Testis (tissue), 3 donors: ENCODE measurements around the gene ZBTB46. TPM values are rescaled to one million over a fixed set of nuclear protein-coding genes. Genes with fewer than 3 reads are reported as not detected.
"Not testable (repeated sequence)": the region's sequence is repeated elsewhere in the genome, so short reads cannot be mapped to it uniquely, and the experiment has no call there.

Experiments used
- DNase-seq: peaks from one replicate; pipeline ENCODE4 v3.0.0-alpha.2; 2019
- H3K27ac ChIP-seq, 2 donors: fragments of 200-600 bp; sonication (generic); one replicate each; pipeline ENCODE4 v1.5.1; 2019
- H3K27me3 ChIP-seq: fragments of 200-600 bp; sonication (generic); one replicate; pipeline ENCODE4 v1.5.1; 2019
- H3K36me3 ChIP-seq: fragments of 200-600 bp; sonication (generic); one replicate; pipeline ENCODE4 v1.5.1; 2017; ENCODE audit warnings: low read depth; ENCODE audit errors: missing control alignments
- H3K4me1 ChIP-seq: fragments of 200-600 bp; sonication (generic); one replicate; pipeline ENCODE4 v1.5.1; 2019
- H3K4me3 ChIP-seq, 2 donors: fragments of 200-600 bp; sonication (generic); one replicate each; pipeline ENCODE4 v1.5.1; 2017 to 2019
- H3K9me3 ChIP-seq: fragments of 200-600 bp; sonication (generic); one replicate; pipeline ENCODE4 v1.5.1; 2017
- POLR2A ChIP-seq: fragments of 450-650 bp; IDR thresholded peaks from one replicate; pipeline ENCODE4 v1.6.1; 2017; ENCODE audit warnings: antibody characterized with exemption, mild to moderate bottlenecking, moderate library complexity
- WGBS, 2 donors: methylation state at CpG; one replicate each; pipeline ENCODE4 v1.1.5; 2018; 5-methylcytosine and 5-hydroxymethylcytosine counted together
- intact Hi-C: fragments of 100-400 bp; cut with DNase I; formaldehyde crosslinking; loops from one replicate; pipeline ENCODE4 v1.15.1; 2023; ENCODE audit warnings: low total_unique reads
- polyA plus RNA-seq: library from polyadenylated mRNA; stranded (reverse); fragments of 350-450 nt; fragmentation: Illumina TruSeq; extraction: RNeasy Lipid Tissue Mini Kit (QIAGEN cat#74804); gene quantifications from one replicate; pipeline ENCODE4 v1.2.3, GENCODE V29; 2014; ENCODE audit warnings: low read depth, low replicate concordance; ENCODE audit not compliant: insufficient read depth
- total RNA-seq, 2 donors: library from RNA; depleted of rRNA; stranded (reverse); fragments of >200 nt; gene quantifications; one replicate each; pipeline ENCODE4 v1.2.3, GENCODE V29; 2016
- TF ChIP-seq, protein P1 (sequence below), 3 experiments: fragments of 450-650 bp in 2 of 3; fragments of 200-600 bp in 1 of 3; sonication (generic) in 1 of 3; IDR thresholded peaks; one replicate each; pipeline ENCODE4 v1.5.1; 2016 to 2019; ENCODE audit warnings: antibody characterized with exemption in 3 of 3, mild to moderate bottlenecking in 2 of 3, moderate library complexity in 1 of 3

ZBTB46 gene
- total and polyA plus RNA-seq, 3 donors from 2014 or later, result 5.2 to 15.4 (median 12.5) TPM

DNA sequence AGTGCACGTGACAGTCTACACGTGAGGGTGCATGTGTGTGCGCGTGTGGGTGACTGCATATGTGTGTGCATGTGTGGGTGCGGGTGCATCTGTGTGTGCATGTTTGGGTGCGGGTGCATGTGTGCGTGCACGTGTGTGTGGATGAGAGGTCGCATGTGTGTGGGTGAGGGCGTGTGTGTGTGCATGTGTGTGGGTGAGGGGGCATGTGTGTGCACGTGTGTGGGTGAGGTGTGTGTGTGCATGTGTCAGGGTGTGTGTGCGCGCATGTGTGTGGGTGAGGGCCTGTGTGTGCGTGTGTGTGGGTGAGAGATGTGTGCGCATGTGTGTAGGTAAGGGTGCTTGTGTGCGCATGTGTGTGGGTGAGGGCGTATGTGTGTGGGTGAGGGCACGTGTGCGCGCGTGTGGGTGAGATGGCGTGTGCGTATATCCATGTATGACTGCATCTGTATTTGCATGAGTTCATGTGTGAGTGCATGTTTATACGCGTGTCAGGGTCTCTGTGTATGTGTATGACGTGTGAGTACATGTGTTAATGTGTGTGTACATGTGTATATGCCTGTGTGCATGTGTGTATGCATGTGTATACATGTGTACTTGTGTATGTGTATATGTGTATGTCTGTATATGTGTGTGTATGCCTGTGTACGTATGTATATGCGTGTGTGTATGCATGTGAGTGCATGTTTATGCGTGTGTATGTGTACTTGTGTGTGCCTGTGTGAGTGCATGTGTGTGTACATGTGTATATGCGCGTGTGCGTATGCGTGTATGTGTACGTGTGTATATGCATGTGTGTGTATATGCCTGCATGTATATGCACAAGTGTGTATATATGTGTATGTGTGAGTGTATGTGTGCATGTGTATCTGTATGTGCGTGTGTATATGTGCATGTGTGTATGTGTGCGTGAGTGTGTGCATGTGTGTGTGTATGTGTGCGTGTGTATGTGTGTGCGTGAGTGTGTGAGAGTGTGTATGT lies 98.7 kb downstream of the ZBTB46 start:
- DNase-seq, result no peak

DNA sequence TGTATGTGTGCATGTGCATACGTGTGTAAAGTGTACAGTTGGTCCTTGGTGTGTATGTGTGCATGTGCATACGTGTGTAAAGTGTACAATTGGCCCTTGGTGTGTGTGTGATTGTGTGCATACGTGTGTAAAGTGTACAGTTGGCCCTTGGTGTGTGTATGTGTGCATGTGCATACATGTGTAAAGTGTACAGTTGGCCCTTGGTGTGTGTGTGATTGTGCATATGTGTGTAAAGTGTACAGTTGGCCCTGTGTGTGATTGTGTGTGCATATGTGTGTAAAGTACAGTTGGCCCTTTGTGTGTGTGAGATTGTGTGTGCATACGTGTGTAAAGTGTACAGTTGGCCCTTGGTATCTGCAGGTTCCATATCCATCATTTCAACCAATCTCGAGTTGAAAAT lies 99.7 kb downstream of the ZBTB46 start:
- Histone ChIP-seq H3K4me3 (no peak overlapping the region), H3K27ac (no peak overlapping the region), H3K9me3 (no peaks in the 10 kb centered on the region), H3K36me3 (no peaks in the 10 kb centered on the region), H3K27me3 (no peaks in the 10 kb centered on the region), H3K4me1 (peaks cover 12% of the 10 kb centered on the region)
- WGBS, 2 donors, result 56 to 67% methylated on average over 5 of the region's 5 CpGs
- intact Hi-C loops, result no loop called here
- no peak for DNase-seq
- no peak for TF ChIP-seq POLR2A

More for the DNA sequence above, 98.7 kb downstream of the ZBTB46 start:
- intact Hi-C loops, result no loop called here
- no peaks in the 10 kb centered on the region for H3K27me3 ChIP-seq
- peaks cover 12% of the 10 kb centered on the region for H3K4me1 ChIP-seq
- no peaks in the 10 kb centered on the region for H3K9me3 ChIP-seq
- H3K4me3 ChIP-seq, result no peak overlapping the region
- H3K36me3 ChIP-seq, result no peaks in the 10 kb centered on the region
- no peak overlapping the region for H3K27ac ChIP-seq
- TF ChIP-seq, protein P1, sequence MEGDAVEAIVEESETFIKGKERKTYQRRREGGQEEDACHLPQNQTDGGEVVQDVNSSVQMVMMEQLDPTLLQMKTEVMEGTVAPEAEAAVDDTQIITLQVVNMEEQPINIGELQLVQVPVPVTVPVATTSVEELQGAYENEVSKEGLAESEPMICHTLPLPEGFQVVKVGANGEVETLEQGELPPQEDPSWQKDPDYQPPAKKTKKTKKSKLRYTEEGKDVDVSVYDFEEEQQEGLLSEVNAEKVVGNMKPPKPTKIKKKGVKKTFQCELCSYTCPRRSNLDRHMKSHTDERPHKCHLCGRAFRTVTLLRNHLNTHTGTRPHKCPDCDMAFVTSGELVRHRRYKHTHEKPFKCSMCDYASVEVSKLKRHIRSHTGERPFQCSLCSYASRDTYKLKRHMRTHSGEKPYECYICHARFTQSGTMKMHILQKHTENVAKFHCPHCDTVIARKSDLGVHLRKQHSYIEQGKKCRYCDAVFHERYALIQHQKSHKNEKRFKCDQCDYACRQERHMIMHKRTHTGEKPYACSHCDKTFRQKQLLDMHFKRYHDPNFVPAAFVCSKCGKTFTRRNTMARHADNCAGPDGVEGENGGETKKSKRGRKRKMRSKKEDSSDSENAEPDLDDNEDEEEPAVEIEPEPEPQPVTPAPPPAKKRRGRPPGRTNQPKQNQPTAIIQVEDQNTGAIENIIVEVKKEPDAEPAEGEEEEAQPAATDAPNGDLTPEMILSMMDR (IDR thresholded peaks at IDR 0.05), result no peak
- TF ChIP-seq POLR2A, result no peak
- WGBS, 2 donors, result 74 to 80% methylated on average over 38 of the region's 38 CpGs

DNA sequence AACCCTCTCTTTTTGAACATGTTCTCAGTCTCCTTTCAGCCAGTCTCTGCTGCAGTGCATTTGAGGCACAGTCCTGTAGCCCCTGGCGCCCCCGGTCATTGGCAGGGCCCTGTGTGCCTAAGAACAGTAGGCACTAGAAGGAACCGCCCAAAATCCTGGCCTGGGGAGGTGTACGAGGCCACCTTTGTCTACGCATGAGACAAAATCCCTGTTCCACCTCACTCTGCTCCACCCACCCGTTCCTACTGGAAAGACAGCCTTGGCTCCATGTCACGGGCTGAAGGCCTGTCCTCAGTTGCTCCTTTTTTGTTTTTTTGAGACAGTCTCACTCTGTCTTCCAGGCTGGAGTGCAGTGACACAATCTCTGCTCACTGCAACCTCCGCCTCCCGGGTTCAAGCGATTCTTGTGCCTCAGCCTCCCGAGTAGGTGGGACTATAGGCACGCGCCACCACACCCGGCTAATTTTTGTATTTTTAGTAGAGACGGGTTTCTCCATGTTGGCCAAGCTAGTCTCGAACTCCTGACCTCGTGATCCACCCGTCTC lies 100.8 kb downstream of the ZBTB46 start:
- intact Hi-C loops, H3K27me3 ChIP-seq, H3K9me3 ChIP-seq, H3K27ac ChIP-seq, DNase-seq, H3K4me3 ChIP-seq, H3K36me3 ChIP-seq: not testable (repeated sequence)
- 91 to 95% methylated on average over 18 of the region's 18 CpGs for WGBS, 2 donors
- H3K4me1 ChIP-seq, result peaks cover 12% of the 10 kb centered on the region

DNA sequence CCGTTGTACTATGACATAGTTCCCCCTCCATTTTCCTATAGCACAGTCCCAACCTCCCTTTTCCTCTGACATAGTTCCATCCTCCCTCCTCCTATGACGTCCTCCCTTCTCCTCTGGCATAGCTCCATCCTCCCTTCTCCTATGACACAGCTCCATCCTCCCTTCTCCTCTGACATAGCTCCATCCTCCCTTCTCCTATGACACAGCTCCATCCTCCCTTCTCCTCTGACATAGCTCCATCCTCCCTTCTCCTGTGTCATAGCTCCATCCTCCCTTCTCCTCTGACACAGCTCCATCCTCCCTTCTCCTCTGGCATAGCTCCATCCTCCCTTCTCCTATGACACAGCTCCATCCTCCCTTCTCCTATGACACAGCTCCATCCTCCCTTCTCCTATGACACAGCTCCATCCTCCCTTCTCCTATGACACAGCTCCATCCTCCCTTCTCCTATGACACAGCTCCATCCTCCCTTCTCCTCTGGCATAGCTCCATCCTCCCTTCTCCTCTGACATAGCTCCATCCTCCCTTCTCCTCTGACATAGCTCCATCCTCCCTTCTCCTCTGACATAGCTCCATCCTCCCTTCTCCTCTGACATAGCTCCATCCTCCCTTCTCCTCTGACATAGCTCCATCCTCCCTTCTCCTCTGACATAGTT lies 108.0 kb downstream of the ZBTB46 start:
- H3K4me3 ChIP-seq, H3K27me3 ChIP-seq, H3K36me3 ChIP-seq, DNase-seq, H3K27ac ChIP-seq, intact Hi-C loops, H3K9me3 ChIP-seq, H3K4me1 ChIP-seq: not testable (repeated sequence)
- WGBS, 2 donors, result 73 to 80% methylated on average over 2 of the region's 2 CpGs

DNA sequence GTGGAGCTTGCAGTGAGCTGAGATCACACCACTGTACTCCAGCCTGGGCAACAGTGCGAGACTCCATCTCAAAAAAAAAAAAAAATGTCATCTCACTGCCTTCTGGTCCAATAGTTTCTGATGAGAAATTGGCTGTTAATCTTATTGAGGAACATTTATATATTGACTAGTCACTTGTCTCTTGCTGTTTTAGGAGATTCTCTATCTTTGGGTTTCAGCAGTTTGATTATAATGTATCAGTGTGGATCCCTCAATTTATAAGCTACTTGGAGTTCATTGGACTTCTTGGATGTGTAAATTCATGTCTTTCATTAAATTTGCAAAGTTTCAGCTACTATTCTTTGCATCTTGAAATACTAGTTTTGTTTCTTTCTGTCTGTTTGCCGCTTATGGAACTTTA lies 112.1 kb downstream of the ZBTB46 start:
- Histone ChIP-seq H3K27me3 (no peaks in the 10 kb centered on the region), H3K27ac (no peak overlapping the region), H3K9me3 (no peaks in the 10 kb centered on the region), H3K36me3 (no peaks in the 10 kb centered on the region), H3K4me3 (no peak overlapping the region), H3K4me1 (no peaks in the 10 kb centered on the region)
- no peak for DNase-seq
- TF ChIP-seq POLR2A, result no peak
- TF ChIP-seq, protein P1 (IDR thresholded peaks at IDR 0.05), result no peak
- intact Hi-C loops, result no loop called here
- 91 to 97% methylated on average over 2 of the region's 2 CpGs for WGBS, 2 donors

DNA sequence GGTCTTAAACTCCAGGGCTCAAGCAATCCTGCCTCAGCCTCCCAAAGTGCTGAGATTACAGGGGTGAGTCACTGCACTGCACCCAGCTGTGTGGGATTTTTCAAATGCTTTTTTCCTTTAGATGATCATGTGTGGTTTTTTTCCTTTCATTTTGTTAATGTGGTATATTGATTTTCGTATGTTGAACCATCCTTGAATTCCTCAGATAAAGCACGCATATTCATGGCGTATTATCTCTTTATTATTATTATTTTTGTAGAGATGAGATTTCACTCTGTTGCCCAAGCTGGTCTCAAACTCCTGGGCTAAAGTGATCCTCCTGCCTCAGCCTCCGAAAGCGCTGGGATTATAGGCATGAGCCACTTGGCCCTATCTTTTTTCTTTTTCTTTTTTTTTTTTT lies 116.2 kb downstream of the ZBTB46 start:
- Histone ChIP-seq H3K36me3 (no peaks in the 10 kb centered on the region), H3K4me3 (no peak overlapping the region), H3K9me3 (no peaks in the 10 kb centered on the region), H3K27me3 (no peaks in the 10 kb centered on the region), H3K27ac (no peak overlapping the region), H3K4me1 (peaks cover 9% of the 10 kb centered on the region)
- DNase-seq, result no peak
- TF ChIP-seq POLR2A, result no peak
- TF ChIP-seq, protein P1 (IDR thresholded peaks at IDR 0.05), result no peak
- WGBS, 2 donors, result 98 to 100% methylated on average over 5 of the region's 5 CpGs
- intact Hi-C loops, result no loop called here
